Activated naive CD4-positive, alpha-beta T cell treated with anti-CD3 and anti-CD28 coated beads, Interleukin-2, amount 10 ng/mL, durations not matched to agents 7 days and 5 days (primary cell): ENCODE measurements around the gene HELZ.

Experiments used
- CTCF ChIA-PET: fragments of 350-600 bp; sonication (Branson Sonifier 250); formaldehyde crosslinking; loops from one replicate; lab custom pipeline; 2021; ENCODE audit warnings: antibody characterized with exemption; lab: Charles Lee
- DNase-seq: peaks from one replicate; pipeline ENCODE4 v3.0.0-alpha.2; 2020
- H3K27ac Mint-ChIP-seq: one replicate; pipeline ENCODE4 v1.8.0; 2021; ENCODE audit warnings: mild to moderate bottlenecking, moderate library complexity, mixed read lengths
- H3K27me3 Mint-ChIP-seq: one replicate; pipeline ENCODE4 v1.8.0; 2021; ENCODE audit warnings: mild to moderate bottlenecking, mixed read lengths
- H3K36me3 Mint-ChIP-seq: one replicate; pipeline ENCODE4 v1.8.0; 2021; ENCODE audit warnings: mixed read lengths
- H3K4me1 Mint-ChIP-seq: one replicate; pipeline ENCODE4 v1.8.0; 2021; ENCODE audit warnings: mixed read lengths
- H3K4me3 Mint-ChIP-seq: one replicate; pipeline ENCODE4 v1.8.0; 2021; ENCODE audit warnings: mild to moderate bottlenecking, moderate library complexity, mixed read lengths
- H3K9me3 Mint-ChIP-seq: one replicate; pipeline ENCODE4 v1.8.0; 2021; ENCODE audit warnings: mixed read lengths

The HELZ gene

DNA sequence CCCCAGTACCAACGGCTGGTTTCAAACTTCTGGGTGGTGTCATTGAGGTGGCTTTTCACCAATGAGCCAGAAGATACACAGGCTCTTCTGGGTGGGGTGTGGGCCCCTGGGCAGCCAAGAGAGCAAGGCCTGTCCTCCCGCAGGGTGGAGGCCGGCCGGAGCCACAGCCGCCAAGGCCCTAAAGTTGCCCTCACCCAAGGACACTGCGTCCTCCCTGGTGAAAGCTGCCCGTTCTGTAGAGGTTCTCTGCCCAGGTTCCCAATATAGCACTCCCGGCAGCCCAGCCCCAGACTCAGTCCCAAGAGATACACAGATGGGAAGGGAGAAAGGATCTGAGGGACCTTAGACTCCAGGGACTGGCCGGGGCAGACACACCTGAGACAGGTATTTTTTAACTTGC, 211.4 kb downstream of the HELZ start:
- DNase-seq = no peak
- H3K36me3 Mint-ChIP-seq = no peaks in the 10 kb centered on the region
- peaks cover 21% of the 10 kb centered on the region for H3K27me3 Mint-ChIP-seq
- H3K9me3 Mint-ChIP-seq = no peaks in the 10 kb centered on the region
- H3K4me1 Mint-ChIP-seq = no peaks in the 10 kb centered on the region
- CTCF ChIA-PET = no interaction called here
- H3K4me3 Mint-ChIP-seq = no peak overlapping the region
- H3K27ac Mint-ChIP-seq = no peak overlapping the region

- Mint-ChIP-seq H3K27ac (no peak overlapping the region), H3K36me3 (no peaks in the 10 kb centered on the region), H3K4me1 (no peaks in the 10 kb centered on the region), H3K4me3 (no peak overlapping the region), H3K27me3 (peaks cover 17% of the 10 kb centered on the region), H3K9me3 (no peaks in the 10 kb centered on the region)
- CTCF ChIA-PET = no interaction called here
- DNase-seq = no peak
Measured at GRCh38 chr17:67032985-67033384, 212.0 kb downstream of the HELZ start.

DNA sequence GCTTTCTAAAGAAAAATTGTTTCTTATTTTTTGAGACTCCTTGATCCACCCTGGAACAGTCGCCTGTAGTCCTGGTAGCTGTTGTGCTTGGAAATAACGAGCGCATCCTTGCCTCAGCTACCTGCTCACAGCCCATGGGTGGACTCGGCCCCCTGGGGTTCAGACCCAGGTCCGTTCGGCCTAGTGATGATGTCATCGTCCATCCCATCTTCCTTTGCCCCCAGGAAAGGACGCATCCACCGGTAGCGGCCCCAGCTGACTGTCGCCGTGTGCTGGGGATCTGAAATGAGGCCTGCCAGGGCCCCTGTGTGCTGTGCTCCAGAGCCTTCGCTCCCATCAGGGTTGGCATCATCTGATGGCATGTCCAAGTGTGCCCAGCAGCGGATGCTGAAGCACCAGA, 212.6 kb downstream of the HELZ start:
- H3K9me3 Mint-ChIP-seq = no peaks in the 10 kb centered on the region
- H3K27me3 Mint-ChIP-seq = peaks cover 16% of the 10 kb centered on the region
- no peak overlapping the region for H3K27ac Mint-ChIP-seq
- no peaks in the 10 kb centered on the region for H3K4me1 Mint-ChIP-seq
- CTCF ChIA-PET = no interaction called here
- H3K4me3 Mint-ChIP-seq = no peak overlapping the region
- DNase-seq = no peak
- H3K36me3 Mint-ChIP-seq = no peaks in the 10 kb centered on the region

- no peaks in the 10 kb centered on the region for H3K36me3 Mint-ChIP-seq
Measured at GRCh38 chr17:67030641-67031040, 214.4 kb downstream of the HELZ start.

DNA sequence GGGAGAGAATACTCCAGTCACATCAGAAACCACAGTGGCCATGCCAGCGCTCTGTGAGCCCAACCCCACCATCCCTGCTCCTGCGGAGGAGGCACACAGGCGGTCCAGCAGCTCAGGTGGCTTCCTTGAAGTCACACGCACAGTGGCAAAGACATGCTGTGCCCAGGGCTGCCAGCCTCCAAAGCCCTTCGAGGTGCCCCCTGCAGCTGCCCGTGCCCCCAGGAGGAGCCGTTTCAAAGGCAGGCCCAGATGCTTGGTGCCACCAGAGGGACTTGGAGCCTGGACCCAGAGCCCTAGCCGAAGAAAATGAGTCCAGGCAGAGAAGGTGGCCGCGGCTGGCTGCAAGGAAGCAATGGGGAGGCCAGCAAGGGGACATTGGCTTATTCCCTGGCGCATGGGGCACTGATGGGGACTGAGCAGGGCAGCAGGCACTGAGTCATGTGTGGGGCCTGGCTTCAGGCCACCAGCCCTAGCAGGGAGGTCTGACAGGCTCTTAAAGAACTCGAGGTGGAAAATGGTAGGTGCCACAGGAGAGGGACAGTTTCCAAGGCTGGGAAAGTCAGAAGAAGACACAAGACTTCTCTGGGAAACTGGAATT, 217.9 kb downstream of the HELZ start:
- H3K4me1 Mint-ChIP-seq = no peaks in the 10 kb centered on the region
- CTCF ChIA-PET = no interaction called here
- no peak overlapping the region for H3K27ac Mint-ChIP-seq
- no peak for DNase-seq
- no peaks in the 10 kb centered on the region for H3K36me3 Mint-ChIP-seq
- H3K27me3 Mint-ChIP-seq = peaks cover 3% of the 10 kb centered on the region
- no peaks in the 10 kb centered on the region for H3K9me3 Mint-ChIP-seq
- no peak overlapping the region for H3K4me3 Mint-ChIP-seq

More at GRCh38 chr17:67030641-67031040, 214.4 kb downstream of the HELZ start:
- Mint-ChIP-seq H3K9me3 (no peaks in the 10 kb centered on the region), H3K4me1 (no peaks in the 10 kb centered on the region), H3K4me3 (no peak overlapping the region), H3K27me3 (peaks cover 3% of the 10 kb centered on the region), H3K27ac (no peak overlapping the region)
- no peak for DNase-seq
- CTCF ChIA-PET = no interaction called here

- Mint-ChIP-seq H3K36me3 (no peaks in the 10 kb centered on the region), H3K4me1 (no peaks in the 10 kb centered on the region), H3K27ac (no peak overlapping the region), H3K4me3 (no peak overlapping the region), H3K9me3 (no peaks in the 10 kb centered on the region), H3K27me3 (peaks cover 3% of the 10 kb centered on the region)
- DNase-seq = no peak
- CTCF ChIA-PET = no interaction called here
Measured at GRCh38 chr17:67026341-67026740, 218.7 kb downstream of the HELZ start.

DNA sequence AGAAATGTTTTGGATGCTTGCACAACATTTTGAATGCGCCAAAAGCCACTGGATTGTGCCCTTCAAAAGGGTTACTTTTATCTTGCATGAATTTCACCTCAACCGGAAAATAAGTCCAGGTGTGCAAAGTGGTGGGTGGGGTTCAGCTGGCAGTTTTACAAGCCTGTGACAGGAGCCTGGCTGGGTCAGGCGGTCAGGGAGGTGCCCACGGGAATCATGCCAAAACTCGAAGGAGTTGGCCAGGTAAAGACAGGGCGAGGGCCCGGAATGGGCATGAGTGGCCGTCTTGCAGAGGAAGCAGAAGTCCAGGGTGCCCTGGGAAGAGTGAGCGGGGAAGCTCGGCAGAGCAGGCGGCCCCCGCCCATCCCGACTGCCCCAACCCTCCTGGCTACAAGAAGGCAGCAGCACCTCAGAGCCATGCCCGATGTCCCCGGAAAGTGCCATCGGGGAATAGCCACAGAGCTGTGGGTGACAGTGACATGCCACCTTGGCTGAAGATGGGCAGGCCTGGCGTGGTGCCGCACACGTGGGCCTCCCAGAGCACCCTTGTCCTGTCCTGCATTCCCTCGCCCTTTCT, 219.7 kb downstream of the HELZ start:
- Mint-ChIP-seq H3K4me1 (no peaks in the 10 kb centered on the region), H3K36me3 (no peaks in the 10 kb centered on the region), H3K9me3 (no peaks in the 10 kb centered on the region), H3K27me3 (peaks cover 3% of the 10 kb centered on the region), H3K4me3 (no peak overlapping the region), H3K27ac (no peak overlapping the region)
- CTCF ChIA-PET = no interaction called here
- DNase-seq = no peak

DNA sequence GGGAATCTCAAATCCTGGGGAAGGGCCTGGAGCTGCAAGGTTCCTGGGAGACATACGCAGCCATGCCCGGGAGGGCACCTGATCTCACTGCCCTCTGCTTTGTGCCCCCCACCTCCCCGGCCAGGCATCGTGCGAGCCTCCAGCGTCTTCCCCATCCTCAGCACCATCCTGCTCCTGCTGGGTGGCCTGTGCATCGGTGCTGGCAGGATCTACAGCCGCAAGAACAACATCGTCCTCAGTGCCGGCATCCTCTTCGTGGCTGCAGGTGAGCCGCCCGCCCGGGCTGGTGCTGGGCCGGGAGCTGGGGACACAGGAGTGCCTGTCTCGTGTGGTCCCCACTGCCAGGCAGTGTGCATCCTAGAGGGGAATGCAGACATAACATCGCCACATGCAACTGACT, 220.3 kb downstream of the HELZ start:
- Mint-ChIP-seq H3K36me3 (no peaks in the 10 kb centered on the region), H3K27ac (no peak overlapping the region), H3K27me3 (peaks cover 3% of the 10 kb centered on the region), H3K9me3 (no peaks in the 10 kb centered on the region), H3K4me3 (no peak overlapping the region), H3K4me1 (no peaks in the 10 kb centered on the region)
- DNase-seq = no peak
- CTCF ChIA-PET = no interaction called here

GRCh38 chr17:67022451-67022810, 222.6 kb downstream of the HELZ start:
- H3K9me3 Mint-ChIP-seq = no peaks in the 10 kb centered on the region
- no peaks in the 10 kb centered on the region for H3K4me1 Mint-ChIP-seq
- CTCF ChIA-PET = no interaction called here

DNA sequence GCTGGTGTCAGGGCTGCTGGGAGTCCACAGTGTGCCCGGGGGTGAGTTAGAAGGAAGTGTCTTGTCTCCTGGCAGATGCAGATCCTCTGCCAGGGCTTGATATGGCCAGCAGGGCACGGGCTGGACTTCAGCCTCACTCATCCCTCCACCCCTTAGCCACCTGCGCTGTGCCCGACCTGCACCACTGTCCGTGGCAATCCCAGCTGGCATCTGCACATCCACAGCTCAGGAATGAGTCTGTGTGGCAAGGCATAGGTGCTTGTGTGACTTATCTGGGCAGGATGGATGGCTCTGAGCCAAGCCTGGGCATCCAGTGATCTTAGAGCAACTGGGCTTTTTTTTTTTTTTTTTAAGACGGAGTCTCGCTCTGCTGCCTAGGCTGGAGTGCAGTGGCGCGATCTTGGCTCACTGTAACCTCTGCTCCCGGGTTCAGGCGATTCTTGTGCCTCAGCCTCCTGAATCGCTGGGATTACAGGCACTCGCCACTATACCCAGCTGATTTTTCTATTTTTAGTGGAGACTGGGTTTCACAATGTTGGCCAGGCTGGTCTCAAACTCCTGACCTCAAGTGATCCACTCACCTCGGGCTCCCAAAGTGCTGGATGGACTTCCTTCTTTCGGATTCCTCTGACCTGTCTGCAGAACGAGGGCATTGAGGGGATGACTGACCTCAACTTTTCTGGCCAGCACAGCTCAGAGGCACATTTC, 223.1 kb downstream of the HELZ start:
- CTCF ChIA-PET = no interaction called here
- peaks cover 3% of the 10 kb centered on the region for H3K27me3 Mint-ChIP-seq
- H3K4me1 Mint-ChIP-seq = no peaks in the 10 kb centered on the region
- no peaks in the 10 kb centered on the region for H3K9me3 Mint-ChIP-seq
- DNase-seq = no peak
- no peaks in the 10 kb centered on the region for H3K36me3 Mint-ChIP-seq
- no peak overlapping the region for H3K27ac Mint-ChIP-seq
- H3K4me3 Mint-ChIP-seq = no peak overlapping the region

More at GRCh38 chr17:67022451-67022810, 222.6 kb downstream of the HELZ start:
- no peaks in the 10 kb centered on the region for H3K36me3 Mint-ChIP-seq
- peaks cover 3% of the 10 kb centered on the region for H3K27me3 Mint-ChIP-seq
- no peak overlapping the region for H3K27ac Mint-ChIP-seq
- H3K4me3 Mint-ChIP-seq = no peak overlapping the region
- no peak for DNase-seq

DNA sequence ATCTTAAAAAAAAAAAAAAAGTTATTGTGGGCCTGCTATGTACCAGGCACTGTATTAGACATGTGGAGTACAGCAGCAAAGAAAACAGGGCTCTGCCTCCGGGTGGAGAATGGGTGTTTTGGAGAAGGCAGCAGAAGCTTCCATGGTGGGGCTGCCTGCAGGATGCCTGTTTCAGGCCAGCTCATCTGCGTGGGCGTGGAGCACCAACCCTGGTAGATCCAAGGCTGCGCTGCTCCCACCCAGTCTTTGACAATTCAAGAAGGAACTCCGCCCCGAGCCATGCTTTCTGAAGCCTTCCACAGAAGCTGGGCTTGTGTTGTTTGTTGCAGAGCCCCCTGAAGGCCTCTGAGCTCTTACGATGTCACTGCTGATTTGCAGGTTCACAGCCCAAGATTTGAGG, 223.8 kb downstream of the HELZ start:
- no peaks in the 10 kb centered on the region for H3K4me1 Mint-ChIP-seq
- no peak for DNase-seq
- H3K9me3 Mint-ChIP-seq = no peaks in the 10 kb centered on the region
- CTCF ChIA-PET = interaction anchor here (0.8 kb wide), 1 partner anchor 13 kb away, joined by 3 read pairs; no protein-coding TSS in a partner anchor
- H3K36me3 Mint-ChIP-seq = no peaks in the 10 kb centered on the region
- H3K4me3 Mint-ChIP-seq = no peak overlapping the region
- no peak overlapping the region for H3K27ac Mint-ChIP-seq
- peaks cover 8% of the 10 kb centered on the region for H3K27me3 Mint-ChIP-seq
